GM23338 (cell line): ENCODE results near the gene KRT33B. TPM values are rescaled to one million over a fixed set of nuclear protein-coding genes. Genes with fewer than 3 reads are reported as not detected.

Experiments
- ATAC-seq: fragments of 200-7000 bp; cut with Tn5 transposase; 3 replicates; pipeline ENCODE4 v1.9.1; 2020
- DNase-seq: peaks from one replicate; pipeline ENCODE4 v3.0.0-alpha.2; 2015; ENCODE audit warnings: low spot score
- H2AFZ ChIP-seq: fragments of 200-600 bp; sonication (generic); 2 replicates; pipeline ENCODE4 v1.8.0; 2016; ENCODE audit warnings: antibody characterized with exemption, mild to moderate bottlenecking, moderate library complexity
- H3F3A ChIP-seq: fragments of 200-600 bp; sonication (generic); replicated peaks from 2 replicates; pipeline ENCODE4 v1.8.0; 2017; ENCODE audit warnings: antibody characterized with exemption, mixed run types, low read depth
- H3K27ac ChIP-seq: fragments of 200-600 bp; sonication (generic); 2 replicates; pipeline ENCODE4 v1.6.1; 2016; ENCODE audit warnings: low read depth
- H3K27me3 ChIP-seq: fragments of 200-600 bp; sonication (generic); 2 replicates; pipeline ENCODE4 v1.8.0; 2016; ENCODE audit warnings: mild to moderate bottlenecking, mixed run types, moderate library complexity; ENCODE audit not compliant: insufficient read depth
- H3K36me3 ChIP-seq: fragments of 200-600 bp; sonication (generic); 2 replicates; pipeline ENCODE4 v1.8.0; 2016; ENCODE audit warnings: mild to moderate bottlenecking; ENCODE audit not compliant: insufficient read depth
- H3K4me1 ChIP-seq: fragments of 200-600 bp; sonication (generic); 2 replicates; pipeline ENCODE4 v1.8.0; 2016; ENCODE audit warnings: mild to moderate bottlenecking, moderate library complexity; ENCODE audit not compliant: insufficient read depth
- H3K4me2 ChIP-seq: fragments of 200-600 bp; sonication (generic); 2 replicates; pipeline ENCODE4 v1.7.1; 2017; ENCODE audit warnings: mixed run types
- H3K4me3 ChIP-seq: fragments of 200-600 bp; sonication (generic); 2 replicates; pipeline ENCODE4 v1.6.1; 2016; ENCODE audit warnings: mixed run types
- H3K79me2 ChIP-seq: fragments of 200-600 bp; sonication (generic); replicated peaks from 2 replicates; pipeline ENCODE4 v1.8.0; 2017; ENCODE audit warnings: mild to moderate bottlenecking; ENCODE audit not compliant: insufficient read depth
- H3K9me2 ChIP-seq: fragments of 200-600 bp; sonication (generic); 2 replicates; pipeline ENCODE4 v1.8.0; 2017; ENCODE audit not compliant: insufficient read depth
- H4K20me1 ChIP-seq: fragments of 200-600 bp; sonication (generic); replicated peaks from 2 replicates; pipeline ENCODE4 v1.8.0; 2017; ENCODE audit warnings: mild to moderate bottlenecking; ENCODE audit not compliant: insufficient read depth
- H3K27ac Mint-ChIP-seq: 2 replicates; pipeline ENCODE4 v1.8.0; 2020; ENCODE audit warnings: inconsistent platforms, mild to moderate bottlenecking, moderate library complexity, mixed read lengths
- H3K27me3 Mint-ChIP-seq: 3 replicates; pipeline ENCODE4 v1.8.0; 2022; ENCODE audit warnings: low read depth, mild to moderate bottlenecking, moderate library complexity, mixed read lengths, inconsistent platforms; ENCODE audit not compliant: insufficient read depth, poor library complexity
- H3K36me3 Mint-ChIP-seq: 3 replicates; pipeline ENCODE4 v1.8.0; 2021; ENCODE audit warnings: low read depth, mild to moderate bottlenecking, inconsistent platforms, moderate library complexity, mixed read lengths
- H3K4me1 Mint-ChIP-seq: 3 replicates; pipeline ENCODE4 v1.8.0; 2020; ENCODE audit warnings: mild to moderate bottlenecking, inconsistent platforms, mixed read lengths
- H3K4me3 Mint-ChIP-seq: 3 replicates; pipeline ENCODE4 v1.8.0; 2021; ENCODE audit warnings: moderate library complexity, mild to moderate bottlenecking, inconsistent platforms, mixed read lengths
- H3K9me3 Mint-ChIP-seq: 3 replicates; pipeline ENCODE4 v1.8.0; 2020; ENCODE audit warnings: moderate library complexity, mild to moderate bottlenecking, inconsistent platforms, mixed read lengths
- CREB1 ChIP-seq: fragments of 250-450 bp; sonication (Bioruptor Pico); IDR thresholded peaks from 2 replicates; pipeline ENCODE4 v1.5.0; 2020; ENCODE audit warnings: low read depth, mild to moderate bottlenecking, moderate library complexity
- CTCF ChIP-seq, 2 experiments: fragments of 200-600 bp in 1 of 2; sonication (generic) in 1 of 2; conservative IDR thresholded peaks; 2 replicates each; pipeline versions ENCODE4 v1.5.1 to v1.6.1; 2016 to 2017; ENCODE audit warnings: antibody characterized with exemption in 2 of 2, low read depth in 2 of 2, mild to moderate bottlenecking in 2 of 2, moderate library complexity in 1 of 2
- ETS1 ChIP-seq: IDR thresholded peaks from 2 replicates; pipeline ENCODE4 v1.6.1; 2016; ENCODE audit warnings: antibody characterized with exemption
- EZH2 ChIP-seq: fragments of 200-600 bp; sonication (generic); IDR thresholded peaks from one replicate; pipeline ENCODE4 v1.8.0; 2017; ENCODE audit warnings: antibody characterized with exemption, mild to moderate bottlenecking, low read depth; ENCODE audit not compliant: unreplicated experiment
- EZH2phosphoT487 ChIP-seq: fragments of 200-600 bp; sonication (generic); IDR thresholded peaks from one replicate; pipeline ENCODE4 v1.8.1; 2018; ENCODE audit warnings: antibody characterized with exemption; ENCODE audit not compliant: unreplicated experiment
- JUNB ChIP-seq: IDR thresholded peaks from one replicate; pipeline ENCODE4 v1.6.1; 2016; ENCODE audit warnings: antibody characterized with exemption; ENCODE audit not compliant: unreplicated experiment
- NANOG ChIP-seq: IDR thresholded peaks from 2 replicates; pipeline ENCODE4 v1.6.1; 2016; ENCODE audit warnings: antibody characterized with exemption, borderline replicate concordance
- POLR2AphosphoS5 ChIP-seq: IDR thresholded peaks from 2 replicates; pipeline ENCODE4 v1.6.1; 2016; ENCODE audit warnings: antibody characterized with exemption, low read depth
- REST ChIP-seq: IDR thresholded peaks from one replicate; pipeline ENCODE4 v1.6.1; 2018; ENCODE audit warnings: antibody characterized with exemption; ENCODE audit not compliant: unreplicated experiment
- STAT1 ChIP-seq: IDR thresholded peaks from one replicate; pipeline ENCODE4 v1.6.1; 2016; ENCODE audit warnings: antibody characterized with exemption; ENCODE audit not compliant: unreplicated experiment
- ZNF114 ChIP-seq: fragments of 250-450 bp; sonication (Bioruptor Pico); IDR thresholded peaks from 2 replicates; pipeline ENCODE4 v1.5.0; 2020; ENCODE audit warnings: mild to moderate bottlenecking, moderate library complexity
- ZNF331 ChIP-seq: fragments of 250-450 bp; sonication (Bioruptor Pico); IDR thresholded peaks from 2 replicates; pipeline ENCODE4 v1.5.0; 2020; ENCODE audit warnings: low read depth, mild to moderate bottlenecking, moderate library complexity
- ZNF462 ChIP-seq: fragments of 250-450 bp; sonication (Bioruptor Pico); IDR thresholded peaks from 2 replicates; pipeline ENCODE4 v1.5.0; 2020; ENCODE audit warnings: mild to moderate bottlenecking, moderate library complexity
- long read RNA-seq: library from polyadenylated mRNA; unstranded; transcript quantifications from one replicate; pipeline ENCODE4 v2.0.0, GENCODE V29; 2020; ENCODE audit not compliant: unreplicated experiment
- polyA plus RNA-seq: library from polyadenylated mRNA; unstranded; fragments of >200 nt; fragmentation: Nextera tagmentation; extraction: Ambion mirVana; gene quantifications from 2 replicates; pipeline ENCODE4 v1.2.1, GENCODE V29; 2016
- total RNA-seq: library from RNA; depleted of rRNA; stranded (reverse); fragments of >200 nt; shearing (Covaris generic); gene quantifications from 2 replicates; pipeline ENCODE4 v1.2.3, GENCODE V29; 2014; rRNA removed

Gene KRT33B
- not detected in 2 replicates for total RNA-seq
- polyA plus RNA-seq, result not detected in 2 replicates
- long read RNA-seq, result 0 reads

GRCh38 chr17:41369713-41370112 lies at the start of gene KRT33B:
TSS of gene KRT33B (minus strand) at chr17:41369813. CDS start at chr17:41369750, 63 bp downstream.
- no peak within 1 kb of the TSS for H3K27ac Mint-ChIP-seq
- H3K4me1 Mint-ChIP-seq, result no peaks in the 10 kb centered on the region
- H3K4me2 ChIP-seq, result no peak within 1 kb of the TSS
- no peaks in the 10 kb centered on the region for H3K79me2 ChIP-seq
- TF ChIP-seq ZNF331 (CRISPR knock-in tag), result no peak
- no peak for TF ChIP-seq ZNF462 (CRISPR knock-in tag)
- TF ChIP-seq CTCF (conservative IDR thresholded peaks at IDR 0.05; ENCODE audit: low read depth in 2 of 2), result no peak
- TF ChIP-seq POLR2AphosphoS5, result no peak
- no peak for TF ChIP-seq CREB1
- no peak for TF ChIP-seq REST
- TF ChIP-seq EZH2phosphoT487, result no peak
- TF ChIP-seq NANOG, result no peak
- no peak for TF ChIP-seq ETS1
- no peak for TF ChIP-seq JUNB
- TF ChIP-seq ZNF114 (CRISPR knock-in tag), result no peak
- TF ChIP-seq EZH2, result no peak
- TF ChIP-seq STAT1, result no peak
- H3K36me3 Mint-ChIP-seq, result no peaks in the 10 kb centered on the region
- H3K4me3 Mint-ChIP-seq, result no peak within 1 kb of the TSS
- H4K20me1 ChIP-seq, result no peaks in the 10 kb centered on the region
- no peak within 1 kb of the TSS for H3K4me3 ChIP-seq
- ATAC-seq (no peak), DNase-seq (no peak)
- H3K4me1 ChIP-seq, result no peaks in the 10 kb centered on the region
- no peak within 1 kb of the TSS for H2AFZ ChIP-seq
- no peak within 1 kb of the TSS for H3K27ac ChIP-seq
- no peaks in the 10 kb centered on the region; the same call in 2 of the 3 replicates for H3K9me3 Mint-ChIP-seq
- H3K9me2 ChIP-seq, result no peaks in the 10 kb centered on the region
- no peaks in the 10 kb centered on the region for H3K36me3 ChIP-seq
- H3K27me3 Mint-ChIP-seq, result no peaks in the 10 kb centered on the region
- H3K27me3 ChIP-seq, result no peaks in the 10 kb centered on the region
- no peaks in the 10 kb centered on the region for H3F3A ChIP-seq
